ENCODE results near the gene CELA3B.
"Not testable (repeated sequence)": the region's sequence is repeated elsewhere in the genome, so short reads cannot be mapped to it uniquely, and the experiment has no call there.

GRCh38 chr1:22012752-22013151 is 35.9 kb downstream of the CELA3B start:
- not testable (repeated sequence) for TF ChIP-seq POLR2A (IDR thresholded peaks at IDR 0.05); CTCF (IDR thresholded peaks at IDR 0.05 in 4 of 5, conservative IDR thresholded peaks at IDR 0.05 in 1 of 5)

Data from gastrocnemius medialis (tissue), 4 donors.